ENCODE measurements around the gene VAX1. TPM values are rescaled to one million over a fixed set of nuclear protein-coding genes. Genes with fewer than 3 reads are reported as not detected.

Gene VAX1
- total and polyA plus RNA-seq, 8 donors: not detected

DNA sequence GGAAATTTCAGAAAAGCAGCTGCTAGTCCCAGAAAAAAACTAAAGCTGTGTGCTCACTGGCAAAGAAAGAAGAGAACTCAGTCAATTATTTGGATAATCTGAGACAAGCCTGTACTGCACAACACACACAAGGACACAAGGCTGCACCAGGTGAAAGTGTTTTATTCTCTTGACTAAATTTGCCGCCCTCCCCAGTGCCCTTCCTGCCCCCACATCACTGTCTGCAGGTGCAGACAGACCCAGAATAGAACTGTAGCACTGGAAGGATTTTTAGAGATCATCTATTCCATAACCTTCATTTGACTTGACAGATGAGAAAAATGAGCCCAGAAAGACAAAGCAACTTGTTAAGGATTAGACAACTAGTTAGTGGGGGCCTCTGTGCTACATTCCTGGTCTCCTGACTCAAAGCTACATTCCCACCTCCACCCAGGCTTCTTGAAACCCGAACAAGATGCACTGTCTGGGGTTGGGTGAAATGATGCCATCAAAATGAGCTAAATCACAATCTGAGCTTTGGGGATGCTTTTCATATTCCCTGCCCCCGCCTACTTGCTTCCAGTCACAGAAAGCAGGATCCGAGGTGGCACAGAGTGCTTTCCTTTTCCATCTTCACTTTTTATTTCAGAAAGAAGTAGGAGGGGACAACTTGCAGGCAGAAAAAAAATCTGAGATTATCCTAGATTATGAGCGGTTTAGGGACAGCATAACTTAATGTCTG lies 5.2 kb upstream of the VAX1 start:
- intact Hi-C loops (cut with DNase I; ENCODE audit: low total_unique reads): no loop called here
- no peaks in the 10 kb centered on the region for H3K36me3 ChIP-seq
- TF ChIP-seq, protein P1, sequence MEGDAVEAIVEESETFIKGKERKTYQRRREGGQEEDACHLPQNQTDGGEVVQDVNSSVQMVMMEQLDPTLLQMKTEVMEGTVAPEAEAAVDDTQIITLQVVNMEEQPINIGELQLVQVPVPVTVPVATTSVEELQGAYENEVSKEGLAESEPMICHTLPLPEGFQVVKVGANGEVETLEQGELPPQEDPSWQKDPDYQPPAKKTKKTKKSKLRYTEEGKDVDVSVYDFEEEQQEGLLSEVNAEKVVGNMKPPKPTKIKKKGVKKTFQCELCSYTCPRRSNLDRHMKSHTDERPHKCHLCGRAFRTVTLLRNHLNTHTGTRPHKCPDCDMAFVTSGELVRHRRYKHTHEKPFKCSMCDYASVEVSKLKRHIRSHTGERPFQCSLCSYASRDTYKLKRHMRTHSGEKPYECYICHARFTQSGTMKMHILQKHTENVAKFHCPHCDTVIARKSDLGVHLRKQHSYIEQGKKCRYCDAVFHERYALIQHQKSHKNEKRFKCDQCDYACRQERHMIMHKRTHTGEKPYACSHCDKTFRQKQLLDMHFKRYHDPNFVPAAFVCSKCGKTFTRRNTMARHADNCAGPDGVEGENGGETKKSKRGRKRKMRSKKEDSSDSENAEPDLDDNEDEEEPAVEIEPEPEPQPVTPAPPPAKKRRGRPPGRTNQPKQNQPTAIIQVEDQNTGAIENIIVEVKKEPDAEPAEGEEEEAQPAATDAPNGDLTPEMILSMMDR (IDR thresholded peaks at IDR 0.05): no peak
- TF ChIP-seq POLR2A (IDR thresholded peaks at IDR 0.05) (no peak), EP300 (IDR thresholded peaks at IDR 0.05) (no peak), POLR2AphosphoS5 (IDR thresholded peaks at IDR 0.05) (no peak)
- DNase-seq: no peak
- peaks cover 17 to 100% (median 61%) of the 10 kb centered on the region in 3 donors for H3K27me3 ChIP-seq
- H3K27ac ChIP-seq: no peak overlapping the region
- H3K9me3 ChIP-seq: peaks cover 6 to 27% (median 19%) of the 10 kb centered on the region in 4 donors
- no peak overlapping the region for H3K4me3 ChIP-seq
- 53 to 64% (median 59%) methylated on average over 5 of the region's 5 CpGs for WGBS, 5 donors
- H3K4me1 ChIP-seq: peaks cover 0 to 20% (median 8%) of the 10 kb centered on the region in 4 donors

DNA sequence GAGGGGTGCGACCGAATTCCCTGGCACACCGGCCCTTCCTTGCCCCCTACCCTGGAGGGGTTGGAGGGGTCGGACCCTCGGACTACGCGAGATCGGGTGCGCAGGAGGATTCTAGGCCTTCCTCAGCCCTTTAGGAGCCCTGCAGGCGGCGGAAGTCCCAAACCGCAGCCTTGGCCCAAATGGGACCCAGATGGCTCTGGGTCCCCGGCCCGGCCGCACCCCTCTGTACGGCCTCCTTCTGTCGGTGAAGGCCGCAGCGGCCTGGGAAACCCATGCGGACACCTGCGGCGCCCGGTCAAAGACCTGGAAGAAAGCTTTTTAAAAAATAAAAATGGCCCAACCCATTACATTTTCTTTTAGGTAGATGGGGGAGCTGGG lies 2.4 kb upstream of the VAX1 start:
- DNase-seq: no peak
- 7 to 13% (median 10%) methylated on average over 15 to 23 of the region's 23 CpGs for WGBS, 5 donors
- TF ChIP-seq POLR2AphosphoS5 (IDR thresholded peaks at IDR 0.05): no peak
- TF ChIP-seq POLR2A (IDR thresholded peaks at IDR 0.05): no peak
- no peak for TF ChIP-seq EP300 (IDR thresholded peaks at IDR 0.05)
- TF ChIP-seq, protein P1 (IDR thresholded peaks at IDR 0.05): no peak
- Histone ChIP-seq H3K4me1 (peaks cover 16 to 38% (median 25%) of the 10 kb centered on the region in 4 donors), H3K4me3 (no peak overlapping the region), H3K27me3 (peaks cover 29 to 100% (median 88%) of the 10 kb centered on the region in 3 donors), H3K9me3 (peaks cover 6 to 26% (median 19%) of the 10 kb centered on the region in 4 donors), H3K27ac (no peak overlapping the region), H3K36me3 (no peaks in the 10 kb centered on the region)
- intact Hi-C loops (cut with DNase I; ENCODE audit: low total_unique reads): no loop called here

DNA sequence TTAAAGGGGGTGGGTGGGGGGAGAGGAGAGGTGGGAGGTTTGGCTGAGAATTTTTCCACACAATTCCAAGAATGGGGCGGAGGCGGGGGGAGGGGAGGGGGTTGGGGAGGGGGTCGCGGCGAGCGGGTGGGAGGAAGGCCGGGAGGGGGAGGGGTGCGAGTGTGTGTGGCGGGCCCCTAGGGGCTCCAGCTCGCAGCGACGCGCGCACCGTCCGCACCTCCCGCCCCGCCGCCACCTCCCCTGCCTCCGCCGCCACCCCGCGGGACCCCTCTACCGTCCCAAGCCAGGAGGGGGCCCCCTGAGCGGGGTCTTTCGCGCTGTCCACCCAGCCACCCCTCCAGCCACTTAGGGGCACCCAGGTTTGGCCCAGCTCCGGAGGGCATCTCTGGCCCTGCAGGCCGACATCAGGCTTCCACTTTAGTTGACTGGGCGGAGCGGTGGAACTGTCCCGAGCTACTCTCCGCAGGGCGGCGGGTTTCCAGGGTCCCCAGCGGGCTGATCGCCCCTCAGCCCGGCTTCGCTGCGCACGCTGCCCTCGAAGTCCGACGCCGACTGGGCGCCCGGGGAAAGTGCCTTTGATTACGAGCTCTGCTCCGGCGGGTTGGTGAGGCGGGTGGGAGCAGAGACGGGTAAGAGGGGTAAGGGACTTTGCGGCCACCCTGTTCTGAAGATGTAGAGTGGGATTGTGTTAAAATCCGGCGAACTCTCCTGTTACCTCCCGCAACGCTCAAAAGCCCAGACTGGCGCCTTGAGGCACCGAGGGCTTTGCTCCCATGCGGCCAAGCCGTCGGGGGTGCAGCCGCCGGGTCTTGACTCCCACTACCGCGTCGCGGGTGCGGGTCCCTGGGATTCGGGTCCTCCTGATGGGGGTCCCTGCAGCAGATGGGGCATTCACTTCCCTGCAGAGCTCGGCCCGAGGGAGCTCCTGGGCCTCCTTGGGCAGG lies 1.8 kb upstream of the VAX1 start:
- H3K27ac ChIP-seq: no peak overlapping the region
- peaks cover 3 to 19% (median 13%) of the 10 kb centered on the region in 4 donors for H3K9me3 ChIP-seq
- no peak for TF ChIP-seq POLR2AphosphoS5 (IDR thresholded peaks at IDR 0.05)
- TF ChIP-seq EP300 (IDR thresholded peaks at IDR 0.05): no peak
- TF ChIP-seq, protein P1 (IDR thresholded peaks at IDR 0.05): no peak
- TF ChIP-seq POLR2A (IDR thresholded peaks at IDR 0.05): no peak
- peaks cover 16 to 38% (median 25%) of the 10 kb centered on the region in 4 donors for H3K4me1 ChIP-seq
- H3K27me3 ChIP-seq: peaks cover 32 to 100% (median 95%) of the 10 kb centered on the region in 3 donors
- H3K36me3 ChIP-seq: no peaks in the 10 kb centered on the region
- H3K4me3 ChIP-seq: no peak overlapping the region
- no peak for DNase-seq
- 6 to 9% (median 7%) methylated on average over 34 to 72 of the region's 72 CpGs for WGBS, 5 donors
- intact Hi-C loops (cut with DNase I; ENCODE audit: low total_unique reads): no loop called here

DNA sequence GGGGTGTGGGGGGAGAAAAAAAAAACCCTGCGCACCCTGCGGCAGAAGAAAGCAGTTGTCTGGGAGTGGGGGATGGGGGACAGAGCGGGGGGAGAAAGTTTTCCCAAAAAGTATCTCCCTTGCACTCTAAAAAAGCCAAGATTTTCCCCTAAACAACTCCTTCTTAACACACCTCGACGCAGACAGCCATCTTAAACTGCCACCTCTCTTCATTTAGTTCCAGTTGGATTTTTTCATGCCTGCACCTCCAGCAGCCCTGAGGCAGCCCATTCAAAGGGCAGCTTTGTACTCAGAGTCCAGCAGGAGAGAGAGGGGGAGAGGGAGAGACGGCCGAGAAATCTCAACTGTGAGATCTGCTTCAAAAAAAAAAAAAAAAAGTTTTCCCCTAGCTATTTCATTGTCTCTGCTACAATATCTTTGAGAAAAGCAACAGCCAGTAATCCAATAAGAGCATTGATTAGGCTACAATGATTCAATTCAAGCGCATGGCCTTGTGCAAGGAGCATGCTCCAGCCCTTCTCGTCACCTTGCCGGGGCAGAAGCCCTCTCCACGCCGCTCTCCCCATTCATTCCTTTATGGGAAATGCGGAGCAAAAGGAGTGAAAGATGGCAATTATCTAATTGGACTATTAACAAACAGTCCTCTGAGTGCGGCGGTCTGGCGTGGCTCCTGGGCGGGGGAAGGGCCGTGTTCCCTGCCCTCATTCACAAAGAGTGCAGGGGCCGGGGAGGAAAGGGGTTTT lies 939 bp upstream of the VAX1 start:
- H3K4me3 ChIP-seq: no peak overlapping the region
- intact Hi-C loops (cut with DNase I; ENCODE audit: low total_unique reads): no loop called here
- DNase-seq: no peak
- no peak overlapping the region for H3K27ac ChIP-seq
- H3K36me3 ChIP-seq: no peaks in the 10 kb centered on the region
- H3K4me1 ChIP-seq: peaks cover 16 to 44% (median 31%) of the 10 kb centered on the region in 4 donors
- H3K9me3 ChIP-seq: peaks cover 0 to 12% (median 5%) of the 10 kb centered on the region in 4 donors
- 2 to 7% (median 4%) methylated on average over 18 to 19 of the region's 19 CpGs for WGBS, 5 donors
- peaks cover 37 to 100% (median 97%) of the 10 kb centered on the region in 3 donors for H3K27me3 ChIP-seq
- TF ChIP-seq POLR2AphosphoS5 (IDR thresholded peaks at IDR 0.05) (no peak), POLR2A (IDR thresholded peaks at IDR 0.05) (no peak), EP300 (IDR thresholded peaks at IDR 0.05) (no peak)
- TF ChIP-seq, protein P1 (IDR thresholded peaks at IDR 0.05): no peak
